ENCODE data around the gene POLD1. TPM values are rescaled to one million over a fixed set of nuclear protein-coding genes. Genes with fewer than 3 reads are reported as not detected.

POLD1 gene
- polyA plus RNA-seq, 1 of the 3 experiments (the other 2 are of a cell fraction), result 33.6 TPM

DNA sequence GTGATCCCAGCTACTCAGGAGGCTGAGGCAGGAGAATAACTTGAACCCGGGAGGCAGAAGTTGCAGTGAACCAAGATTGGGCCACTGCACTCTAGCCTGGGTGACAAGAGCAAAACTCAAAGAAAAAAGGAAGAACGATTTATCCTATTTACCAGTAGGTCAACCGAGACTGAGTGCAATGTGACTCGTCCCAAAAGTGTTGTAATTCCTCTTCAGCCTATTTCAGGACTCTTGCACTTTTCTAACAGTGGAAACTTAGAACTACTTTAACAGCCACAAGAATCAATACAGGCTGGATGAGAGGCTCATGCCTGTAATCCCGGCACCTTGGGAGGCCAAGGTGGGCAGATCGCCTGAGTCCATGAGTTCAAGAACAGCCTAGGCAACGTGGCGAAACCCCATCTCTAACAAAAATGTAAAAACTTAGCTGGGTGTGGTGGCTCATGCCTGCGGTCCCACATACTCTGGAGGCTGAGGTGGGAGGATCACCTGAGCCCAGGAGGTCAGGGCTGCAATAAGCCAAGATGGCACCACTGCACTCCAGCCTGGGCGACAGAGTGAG, 12.2 kb upstream of the POLD1 start:
- no peaks in the 10 kb centered on the region for H3K79me2 ChIP-seq (ENCODE audit: insufficient read depth)
- no peak overlapping the region for H2AFZ ChIP-seq (ENCODE audit: low read depth)
- whole genome bisulfite sequencing (ENCODE audit: low lambda C conversion rate), result 75% methylated on average over 10 of the region's 10 CpGs
- H3K9me3 ChIP-seq, result no peaks in the 10 kb centered on the region
- TF ChIP-seq USF1 (IDR thresholded peaks at IDR 0.05; ENCODE audit: borderline replicate concordance, low read depth) (no peak), SMC3 (IDR thresholded peaks at IDR 0.05; ENCODE audit: low read depth, low read length) (no peak), NFIC (IDR thresholded peaks at IDR 0.05; ENCODE audit: borderline replicate concordance) (no peak), TCF12 (IDR thresholded peaks at IDR 0.05) (no peak), FOSL2 (IDR thresholded peaks at IDR 0.05; ENCODE audit: borderline replicate concordance, low read depth) (no peak), ELF1 (IDR thresholded peaks at IDR 0.05) (no peak), RFX5 (IDR thresholded peaks at IDR 0.05; ENCODE audit: low read length) (no peak), YY1 (IDR thresholded peaks at IDR 0.05; ENCODE audit: low read depth) (no peak), TAF1 (IDR thresholded peaks at IDR 0.05; ENCODE audit: borderline replicate concordance, low read depth, low read length) (no peak), MXI1 (IDR thresholded peaks at IDR 0.05; ENCODE audit: low read depth, low read length) (no peak), POLR2AphosphoS5 (IDR thresholded peaks at IDR 0.05; ENCODE audit: low read depth, low read length) (no peak), TEAD4 (IDR thresholded peaks at IDR 0.05; ENCODE audit: borderline replicate concordance, insufficient read depth) (no peak), CHD2 (IDR thresholded peaks at IDR 0.05; ENCODE audit: low read length, partially characterized antibody) (no peak), FOXM1 (IDR thresholded peaks at IDR 0.05; ENCODE audit: low read depth) (no peak)
- TF ChIP-seq, protein P1, sequence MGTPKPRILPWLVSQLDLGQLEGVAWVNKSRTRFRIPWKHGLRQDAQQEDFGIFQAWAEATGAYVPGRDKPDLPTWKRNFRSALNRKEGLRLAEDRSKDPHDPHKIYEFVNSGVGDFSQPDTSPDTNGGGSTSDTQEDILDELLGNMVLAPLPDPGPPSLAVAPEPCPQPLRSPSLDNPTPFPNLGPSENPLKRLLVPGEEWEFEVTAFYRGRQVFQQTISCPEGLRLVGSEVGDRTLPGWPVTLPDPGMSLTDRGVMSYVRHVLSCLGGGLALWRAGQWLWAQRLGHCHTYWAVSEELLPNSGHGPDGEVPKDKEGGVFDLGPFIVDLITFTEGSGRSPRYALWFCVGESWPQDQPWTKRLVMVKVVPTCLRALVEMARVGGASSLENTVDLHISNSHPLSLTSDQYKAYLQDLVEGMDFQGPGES (IDR thresholded peaks at IDR 0.05; ENCODE audit: low read depth, low read length), result no peak
- H3K4me1 ChIP-seq (ENCODE audit: control insufficient read depth in 1 of 2, insufficient read depth in 2 of 2, low read depth in 1 of 2, low read length in 1 of 2), result peaks cover 0 to 2% of the 10 kb centered on the region in 2 experiments; a peak in 2 of 4 replicates
- ChIA-PET CTCF (interaction anchor here (1.3 to 2.4 kb wide), 2 partner anchors 12 to 89 kb away, joined by 3 to 7 read pairs; partner anchors contain the start of gene POLD1), POLR2A (no interaction called here)
- peaks cover 1% of the 10 kb centered on the region for H4K20me1 ChIP-seq (ENCODE audit: insufficient read depth)
- H3K4me2 ChIP-seq, result no peak overlapping the region
- H3K27me3 ChIP-seq (ENCODE audit: insufficient read depth), result no peaks in the 10 kb centered on the region
- H3K9ac ChIP-seq, result no peak overlapping the region
- H3K4me3 ChIP-seq (ENCODE audit: low read depth in 2 of 2, low read length in 1 of 2), result no peak overlapping the region
- H3F3A ChIP-seq (replicated peaks; ENCODE audit: insufficient read depth), result peaks cover 18% of the 10 kb centered on the region
- no peak overlapping the region for H3K27ac ChIP-seq (ENCODE audit: low read depth in 2 of 2, low read length in 1 of 2)
- H3K36me3 ChIP-seq (replicated peaks in 1 of 2; ENCODE audit: control insufficient read depth in 1 of 2, insufficient read depth in 2 of 2, low read length in 1 of 2), result no peaks in the 10 kb centered on the region
- H3K9me2 ChIP-seq, result no peaks in the 10 kb centered on the region
- no peak for DNase-seq

All from SK-N-SH (cell line).